Stimulated activated naive CD8-positive, alpha-beta T cell treated with anti-CD3 and anti-CD28 coated beads, Interleukin-15, amount 100 ng/mL, for 72 hours (primary cell): ENCODE results near the gene ACE.

Source experiments
- ATAC-seq: fragments of 150-1000 bp; cut with Tn5 transposase; 2 replicates; pipeline ENCODE4 v1.10.0; 2021; ENCODE audit warnings: mild to moderate bottlenecking, moderate library complexity
- DNase-seq, 2 donors: peaks; one replicate each; pipeline ENCODE4 v3.0.0; 2021 to 2022
- H3K27ac Mint-ChIP-seq, 2 donors: one replicate each; pipeline ENCODE4 v1.8.0; 2022; ENCODE audit warnings: mild to moderate bottlenecking in 2 of 2, mixed read lengths in 2 of 2, moderate library complexity in 2 of 2
- H3K27me3 Mint-ChIP-seq: one replicate; pipeline ENCODE4 v1.8.0; 2022; ENCODE audit warnings: mixed read lengths
- H3K4me1 Mint-ChIP-seq: one replicate; pipeline ENCODE4 v1.8.0; 2022; ENCODE audit warnings: mild to moderate bottlenecking, mixed read lengths
- H3K4me3 Mint-ChIP-seq, 2 donors: one replicate each; pipeline ENCODE4 v1.8.0; 2022; ENCODE audit warnings: mild to moderate bottlenecking in 2 of 2, mixed read lengths in 2 of 2, moderate library complexity in 1 of 2
- H3K9me3 Mint-ChIP-seq, 2 donors: one replicate each; pipeline ENCODE4 v1.8.0; 2022; ENCODE audit warnings: mixed read lengths in 2 of 2

The ACE gene

GRCh38 chr17:63540590-63540989 lies 63.7 kb downstream of the ACE start:
- H3K27me3 Mint-ChIP-seq: peaks cover 46% of the 10 kb centered on the region
- DNase-seq: no peak
- ATAC-seq: no peak
- H3K4me3 Mint-ChIP-seq: no peak overlapping the region
- peak overlapping the region in 1 of 2 donors; percentile 49 for H3K27ac Mint-ChIP-seq
- H3K4me1 Mint-ChIP-seq: peaks cover 6% of the 10 kb centered on the region
- H3K9me3 Mint-ChIP-seq: no peaks in the 10 kb centered on the region

- DNase-seq: no peak
- Mint-ChIP-seq H3K27me3 (peaks cover 42% of the 10 kb centered on the region), H3K27ac (no peak overlapping the region), H3K4me3 (no peak overlapping the region), H3K9me3 (no peaks in the 10 kb centered on the region), H3K4me1 (peaks cover 6% of the 10 kb centered on the region)
- ATAC-seq: no peak
Measured at GRCh38 chr17:63542218-63542545, 65.3 kb downstream of the ACE start.

- Mint-ChIP-seq H3K4me1 (peaks cover 6% of the 10 kb centered on the region), H3K4me3 (no peak overlapping the region)
- DNase-seq: no peak
Measured at GRCh38 chr17:63542942-63543821, 66.3 kb downstream of the ACE start.

GRCh38 chr17:63543822-63544420 lies 67.1 kb downstream of the ACE start:
- DNase-seq: no peak
- no peaks in the 10 kb centered on the region for H3K9me3 Mint-ChIP-seq

More at GRCh38 chr17:63542942-63543821, 66.3 kb downstream of the ACE start:
- Mint-ChIP-seq H3K9me3 (no peaks in the 10 kb centered on the region), H3K27me3 (peaks cover 32% of the 10 kb centered on the region), H3K27ac (no peak overlapping the region)
- ATAC-seq: peak; percentile 40

GRCh38 chr17:63544467-63545301 lies 67.8 kb downstream of the ACE start:
- peaks cover 17% of the 10 kb centered on the region for H3K27me3 Mint-ChIP-seq
- H3K4me3 Mint-ChIP-seq: no peak overlapping the region
- no peaks in the 10 kb centered on the region for H3K9me3 Mint-ChIP-seq

More at GRCh38 chr17:63543822-63544420, 67.1 kb downstream of the ACE start:
- Mint-ChIP-seq H3K4me3 (no peak overlapping the region), H3K4me1 (no peaks in the 10 kb centered on the region), H3K27ac (no peak overlapping the region), H3K27me3 (peaks cover 24% of the 10 kb centered on the region)
- ATAC-seq: no peak

GRCh38 chr17:63546308-63547082 lies 69.6 kb downstream of the ACE start:
- Mint-ChIP-seq H3K9me3 (no peaks in the 10 kb centered on the region), H3K27me3 (no peaks in the 10 kb centered on the region), H3K27ac (no peak overlapping the region), H3K4me3 (no peak overlapping the region), H3K4me1 (peaks cover 2% of the 10 kb centered on the region)
- DNase-seq (peak in 1 of 2 donors; percentile 6), ATAC-seq (no peak)

More at GRCh38 chr17:63544467-63545301, 67.8 kb downstream of the ACE start:
- Mint-ChIP-seq H3K4me1 (no peaks in the 10 kb centered on the region), H3K27ac (no peak overlapping the region)
- ATAC-seq: no peak
- peak in 1 of 2 donors; percentile 7 for DNase-seq

GRCh38 chr17:63547083-63547523 lies 70.2 kb downstream of the ACE start:
- Mint-ChIP-seq H3K27me3 (no peaks in the 10 kb centered on the region), H3K4me3 (no peak overlapping the region), H3K4me1 (peaks cover 8% of the 10 kb centered on the region), H3K9me3 (no peaks in the 10 kb centered on the region), H3K27ac (no peak overlapping the region)
- no peak for DNase-seq
- ATAC-seq: no peak
